ENCODE data around the gene KREMEN2. TPM values are rescaled to one million over a fixed set of nuclear protein-coding genes. Genes with fewer than 3 reads are reported as not detected.

KREMEN2 gene
- total and polyA plus RNA-seq, 2 of the 4 experiments (the other 2 are of a cell fraction): 0.03 TPM; not detected in 1

- H3K23ac ChIP-seq (ENCODE audit: low read depth, low read length): no peak overlapping the region
- no peaks in the 10 kb centered on the region for H3K79me1 ChIP-seq (ENCODE audit: low read depth in 1 of 2, low read length in 2 of 2)
- intact Hi-C loops (cut with micrococcal nuclease) (no loop called here), in situ Hi-C loops (cut with MboI; ENCODE audit: low sequenced_read_pairs) (no loop called here), dilution Hi-C loops (cut with HindIII; ENCODE audit: low sequenced_read_pairs, unreplicated experiment) (no loop called here)
- no peaks in the 10 kb centered on the region for H3K9me3 ChIP-seq (ENCODE audit: control insufficient read depth, insufficient read depth, low read length)
- no peak overlapping the region for H3K56ac ChIP-seq (ENCODE audit: extremely low read depth, insufficient read depth, low read length)
- H2BK5ac ChIP-seq (ENCODE audit: low read depth, low read length, poor library complexity, severe bottlenecking): no peak overlapping the region
- H2AFZ ChIP-seq (replicated peaks; ENCODE audit: low read length, poor library complexity): peak overlapping the region; percentile 70
- H3K36me3 ChIP-seq (ENCODE audit: control insufficient read depth, insufficient read depth, low read length): no peaks in the 10 kb centered on the region
- peaks cover 51% of the 10 kb centered on the region for H3K27me3 ChIP-seq (ENCODE audit: control insufficient read depth, insufficient read depth, low read length)
- H2BK15ac ChIP-seq (ENCODE audit: low read depth, low read length): no peak overlapping the region
- POLR2A ChIA-PET (ENCODE audit: unreplicated experiment): interaction anchor here (0.5 to 1.0 kb wide), 2 partner anchors 10 to 126 kb away, joined by 4 to 5 read pairs; partner anchors contain the start of gene TNFRSF12A
- H3K4ac ChIP-seq (ENCODE audit: low read depth, low read length): no peak overlapping the region
- no TSS peak for BruUV-seq (replicated peaks)
- no peak overlapping the region for H2BK20ac ChIP-seq (ENCODE audit: low read depth, low read length)
- H4K91ac ChIP-seq (ENCODE audit: insufficient read depth, low read depth, low read length): no peak overlapping the region
- no peak overlapping the region for H3K9ac ChIP-seq (ENCODE audit: low read depth, low read length)
- no peak overlapping the region for H2AK9ac ChIP-seq (replicated peaks; ENCODE audit: low read depth, low read length, poor library complexity)
- CTCF ChIA-PET: no interaction called here
- H2AK5ac ChIP-seq (ENCODE audit: low read depth, low read length): no peak overlapping the region
- no peak overlapping the region for H3K14ac ChIP-seq (replicated peaks; ENCODE audit: low read depth, low read length)
- H3K9me1 ChIP-seq (ENCODE audit: insufficient read depth, low read length): no peaks in the 10 kb centered on the region
- H3K4me2 ChIP-seq (ENCODE audit: low read depth, low read length): peak overlapping the region; percentile 15; the same call in 1 of the 2 replicates
- no peak for TF ChIP-seq CTCF (conservative IDR thresholded peaks at IDR 0.05; ENCODE audit: low read depth, low read length)
- no peak for TF ChIP-seq CEBPB (IDR thresholded peaks at IDR 0.05; ENCODE audit: low read depth, low read length)
- TF ChIP-seq MAZ (IDR thresholded peaks at IDR 0.05; ENCODE audit: borderline replicate concordance, low read depth, low read length): no peak
- no peak for TF ChIP-seq RFX5 (IDR thresholded peaks at IDR 0.05; ENCODE audit: low read depth, low read length)
- TF ChIP-seq FOS (IDR thresholded peaks at IDR 0.05; ENCODE audit: low read depth, low read length): peak; percentile 6; the same call in 1 of the 2 replicates
- TF ChIP-seq POLR2A (IDR thresholded peaks at IDR 0.05; ENCODE audit: low read depth, low read length): no peak
- no peak for TF ChIP-seq BHLHE40 (IDR thresholded peaks at IDR 0.05; ENCODE audit: low read depth, low read length)
- WGBS, 2 experiments (ENCODE audit: extremely low coverage in 2 of 2, insufficient read length in 1 of 2): 30% methylated on average over 5 of the region's 21 CpGs; no CpG with 5 or more reads in 1 of the 2 experiments
- no peak overlapping the region for H4K5ac ChIP-seq (ENCODE audit: low read depth, low read length)
- H2BK120ac ChIP-seq (ENCODE audit: low read depth, low read length): no peak overlapping the region
- no peak overlapping the region for H3K27ac ChIP-seq (ENCODE audit: insufficient read depth, low read length)
- H3K4me1 ChIP-seq (ENCODE audit: control insufficient read depth, insufficient read depth, low read length): peaks cover 3% of the 10 kb centered on the region; the same call in 1 of the 2 replicates
- H4K8ac ChIP-seq (ENCODE audit: low read depth in 2 of 2, low read length in 2 of 2): no peak overlapping the region
- no peak overlapping the region for H3K18ac ChIP-seq (ENCODE audit: low read depth, low read length)
- peaks cover 4% of the 10 kb centered on the region; the same call in 1 of the 2 replicates for H4K20me1 ChIP-seq (ENCODE audit: insufficient read depth, low read length)
- DNase-seq (peak; percentile 9), ATAC-seq (ENCODE audit: low read depth) (peak; percentile 71)
- no peak overlapping the region for H3K4me3 ChIP-seq (ENCODE audit: insufficient read depth, low read depth, low read length)
Measured at GRCh38 chr16:3009568-3010390, 45.7 kb downstream of the KREMEN2 start.
